Dedifferentiated amniotic fluid mesenchymal stem cell (primary cell): ENCODE measurements around the gene HIRIP3.

ENCODE experiments used
- DNase-seq: peaks from one replicate; pipeline ENCODE4 v3.0.0-alpha.2; 2016; ENCODE audit errors: extremely low spot score

The HIRIP3 gene

GRCh38 chr16:29996766-29997250, 1.4 kb upstream of the HIRIP3 start:
- DNase-seq, result no peak

DNA sequence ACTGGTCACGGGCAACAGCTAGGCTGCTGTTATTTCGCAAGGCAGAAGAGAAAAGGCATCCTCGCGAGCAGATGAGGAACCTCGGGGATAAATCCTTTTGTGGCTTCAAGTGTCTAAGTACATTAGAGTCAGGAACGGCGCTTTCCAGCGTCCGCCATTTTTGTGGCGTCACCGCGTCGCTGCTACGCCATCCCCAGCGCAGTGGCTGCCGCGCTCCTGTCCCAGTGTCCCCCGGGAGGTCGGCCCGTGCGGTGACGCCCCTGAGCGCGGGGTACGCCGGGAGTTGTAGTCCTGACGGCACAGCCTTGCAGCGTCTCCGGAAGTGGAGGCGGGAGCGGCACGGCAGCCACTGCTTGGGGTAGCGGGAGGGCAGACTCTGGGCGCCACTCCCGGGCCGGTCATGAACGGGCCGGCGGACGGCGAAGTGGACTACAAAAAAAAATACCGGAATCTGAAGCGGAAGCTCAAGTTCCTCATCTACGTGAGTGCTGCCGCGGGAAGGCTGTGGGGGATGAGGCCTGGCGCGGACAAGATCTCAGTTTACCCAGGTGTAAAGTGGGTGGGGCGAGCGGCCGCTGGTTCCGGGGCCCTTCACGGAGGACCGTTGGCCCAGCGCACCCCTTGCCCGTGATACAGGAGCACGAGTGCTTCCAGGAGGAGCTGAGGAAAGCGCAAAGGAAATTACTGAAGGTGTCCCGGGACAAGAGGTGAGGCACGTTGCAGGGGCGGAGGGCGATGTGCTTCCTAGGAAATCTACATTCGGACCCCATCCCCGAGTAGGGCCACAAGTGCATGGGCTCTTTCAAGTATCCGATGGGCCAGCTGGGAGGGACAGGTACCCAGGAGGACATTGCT, 721 bp upstream of the HIRIP3 start, which contains the start of gene INO80E:
TSS of gene INO80E (plus strand) at position 331 of the 855 bp plus-strand sequence. CDS start at position 401, 70 bp downstream.
- DNase-seq, result peak; percentile 94

- DNase-seq, result no peak
Measured at GRCh38 chr16:29994600-29995323, 655 bp downstream of the HIRIP3 start.

GRCh38 chr16:29993903-29994599, 1.4 kb downstream of the HIRIP3 start:
- no peak for DNase-seq

- DNase-seq, result no peak
Measured at GRCh38 chr16:29993191-29993902, 2.1 kb downstream of the HIRIP3 start.

DNA sequence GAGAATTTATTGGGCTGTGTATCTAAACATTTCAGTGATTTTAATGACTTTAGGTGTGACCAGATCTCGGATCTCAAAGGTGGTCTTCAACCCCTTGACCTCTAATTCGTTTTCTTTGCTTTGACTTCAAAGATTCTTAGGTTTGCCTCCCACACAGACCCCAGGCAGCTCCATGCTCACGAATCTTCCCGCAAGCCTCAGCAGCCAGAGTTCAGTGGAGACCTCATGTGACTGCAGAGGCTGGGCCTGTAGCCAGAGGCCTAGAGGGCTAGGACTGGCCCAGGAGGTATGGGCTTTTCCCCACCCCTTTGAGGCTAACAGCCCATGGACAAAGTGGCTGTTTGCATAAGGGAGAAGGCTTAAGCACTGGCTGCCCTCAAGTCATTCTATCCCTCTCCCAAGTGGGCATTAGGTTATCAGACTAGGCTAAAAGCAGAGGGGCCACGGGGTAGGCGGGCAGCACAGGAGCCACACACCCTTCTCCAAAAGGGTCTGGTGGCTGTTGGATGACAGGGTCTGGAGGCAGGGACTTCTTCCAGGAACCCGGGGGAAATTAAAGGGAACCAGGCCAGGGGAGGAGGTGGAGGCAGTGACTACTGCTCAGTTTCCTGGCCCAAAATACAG, 3.0 kb downstream of the HIRIP3 start:
- no peak for DNase-seq

DNA sequence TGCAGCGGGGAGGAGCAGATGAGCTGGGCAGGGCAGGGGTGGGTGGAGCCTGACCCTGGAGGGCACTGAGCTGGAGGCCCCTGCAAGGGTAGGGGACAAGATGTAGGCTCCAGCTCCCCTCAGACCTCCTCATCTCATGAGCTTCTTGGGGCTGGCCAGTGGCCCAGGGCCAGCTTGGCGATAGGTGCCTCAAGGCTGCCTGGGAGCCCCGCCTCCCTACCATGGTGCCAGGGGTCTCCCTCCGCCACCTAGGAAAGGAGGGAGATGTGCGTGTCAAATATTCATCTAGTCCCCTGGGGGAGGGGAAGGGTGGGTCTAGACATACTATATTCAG, 3.9 kb downstream of the HIRIP3 start:
- no peak for DNase-seq

GRCh38 chr16:29990883-29991570, 4.4 kb downstream of the HIRIP3 start:
- DNase-seq, result no peak

- no peak for DNase-seq
Measured at GRCh38 chr16:29990034-29990433, 5.4 kb downstream of the HIRIP3 start.

DNA sequence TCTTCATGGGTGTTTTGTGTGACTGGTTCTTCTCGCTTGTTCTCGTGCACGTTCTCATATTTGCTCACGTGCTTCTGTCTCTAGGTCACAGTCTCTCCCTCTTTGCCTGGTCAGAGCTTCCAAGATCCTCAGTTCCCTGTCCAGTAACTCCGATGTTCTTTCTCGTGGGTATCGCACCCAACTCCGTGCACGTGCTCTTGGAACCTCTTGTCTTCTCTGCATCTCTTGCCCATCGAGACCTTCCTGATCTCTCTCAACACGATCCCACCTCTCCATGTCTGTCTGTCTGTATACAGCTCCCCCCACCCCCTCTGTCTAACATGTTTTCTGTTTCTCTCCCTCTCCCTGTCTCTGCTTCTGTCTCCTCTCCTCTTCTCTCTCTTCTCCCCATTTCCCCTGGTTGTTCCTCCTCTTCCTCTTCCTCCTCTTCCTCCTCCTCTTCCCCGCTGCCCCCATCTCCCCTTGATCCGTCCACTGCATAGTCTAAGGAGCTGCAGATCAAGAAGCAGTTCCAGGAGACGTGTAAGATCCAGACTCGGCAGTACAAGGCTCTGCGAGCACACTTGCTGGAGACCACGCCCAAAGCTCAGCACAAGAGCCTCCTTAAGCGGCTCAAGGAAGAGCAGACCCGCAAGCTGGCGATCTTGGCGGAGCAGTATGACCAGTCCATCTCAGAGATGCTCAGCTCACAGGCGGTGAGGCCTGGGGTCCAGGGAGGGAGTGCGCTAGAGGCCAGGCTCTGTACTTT, 6.1 kb downstream of the HIRIP3 start:
- DNase-seq, result no peak

GRCh38 chr16:29988346-29989075, 6.9 kb downstream of the HIRIP3 start:
- no peak for DNase-seq

GRCh38 chr16:29987371-29988085, 7.9 kb downstream of the HIRIP3 start:
- no peak for DNase-seq

GRCh38 chr16:29986931-29987330, 8.5 kb downstream of the HIRIP3 start:
- no peak for DNase-seq

DNA sequence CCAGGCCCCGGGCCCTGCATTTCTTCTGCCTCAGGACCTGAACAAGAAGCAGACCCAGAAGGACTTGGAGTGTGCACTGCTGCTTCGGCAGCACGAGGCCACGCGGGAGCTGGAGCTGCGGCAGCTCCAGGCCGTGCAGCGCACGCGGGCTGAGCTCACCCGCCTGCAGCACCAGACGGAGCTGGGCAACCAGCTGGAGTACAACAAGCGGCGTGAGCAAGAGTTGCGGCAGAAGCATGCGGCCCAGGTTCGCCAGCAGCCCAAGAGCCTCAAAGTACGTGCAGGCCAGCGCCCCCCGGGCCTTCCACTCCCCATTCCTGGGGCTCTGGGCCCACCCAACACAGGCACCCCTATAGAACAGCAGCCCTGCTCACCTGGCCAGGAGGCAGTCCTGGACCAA, 9.2 kb downstream of the HIRIP3 start:
- no peak for DNase-seq

DNA sequence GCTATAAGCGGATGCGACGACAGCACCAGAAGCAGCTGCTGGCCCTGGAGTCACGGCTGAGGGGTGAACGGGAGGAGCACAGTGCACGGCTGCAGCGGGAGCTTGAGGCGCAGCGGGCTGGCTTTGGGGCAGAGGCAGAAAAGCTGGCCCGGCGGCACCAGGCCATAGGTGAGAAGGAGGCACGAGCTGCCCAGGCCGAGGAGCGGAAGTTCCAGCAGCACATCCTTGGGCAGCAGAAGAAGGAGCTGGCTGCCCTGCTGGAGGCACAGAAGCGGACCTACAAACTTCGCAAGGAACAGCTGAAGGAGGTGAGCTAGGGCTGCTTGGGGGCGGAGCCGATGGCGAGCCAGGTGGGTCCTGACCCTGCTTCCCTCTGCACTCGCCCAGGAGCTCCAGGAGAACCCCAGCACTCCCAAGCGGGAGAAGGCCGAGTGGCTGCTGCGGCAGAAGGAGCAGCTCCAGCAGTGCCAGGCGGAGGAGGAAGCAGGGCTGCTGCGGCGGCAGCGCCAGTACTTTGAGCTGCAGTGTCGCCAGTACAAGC, 10.1 kb downstream of the HIRIP3 start:
- DNase-seq, result no peak

- DNase-seq, result no peak
Measured at GRCh38 chr16:29984764-29985147, 10.7 kb downstream of the HIRIP3 start.

- DNase-seq, result no peak
Measured at GRCh38 chr16:29984137-29984763, 11.2 kb downstream of the HIRIP3 start.
